ENCODE results near the gene AGBL1. TPM values are rescaled to one million over a fixed set of nuclear protein-coding genes. Genes with fewer than 3 reads are reported as not detected.
"Not testable (repeated sequence)": the region's sequence is repeated elsewhere in the genome, so short reads cannot be mapped to it uniquely, and the experiment has no call there.

AGBL1 gene
- total RNA-seq, 1 donor, result under 0.01 TPM

DNA sequence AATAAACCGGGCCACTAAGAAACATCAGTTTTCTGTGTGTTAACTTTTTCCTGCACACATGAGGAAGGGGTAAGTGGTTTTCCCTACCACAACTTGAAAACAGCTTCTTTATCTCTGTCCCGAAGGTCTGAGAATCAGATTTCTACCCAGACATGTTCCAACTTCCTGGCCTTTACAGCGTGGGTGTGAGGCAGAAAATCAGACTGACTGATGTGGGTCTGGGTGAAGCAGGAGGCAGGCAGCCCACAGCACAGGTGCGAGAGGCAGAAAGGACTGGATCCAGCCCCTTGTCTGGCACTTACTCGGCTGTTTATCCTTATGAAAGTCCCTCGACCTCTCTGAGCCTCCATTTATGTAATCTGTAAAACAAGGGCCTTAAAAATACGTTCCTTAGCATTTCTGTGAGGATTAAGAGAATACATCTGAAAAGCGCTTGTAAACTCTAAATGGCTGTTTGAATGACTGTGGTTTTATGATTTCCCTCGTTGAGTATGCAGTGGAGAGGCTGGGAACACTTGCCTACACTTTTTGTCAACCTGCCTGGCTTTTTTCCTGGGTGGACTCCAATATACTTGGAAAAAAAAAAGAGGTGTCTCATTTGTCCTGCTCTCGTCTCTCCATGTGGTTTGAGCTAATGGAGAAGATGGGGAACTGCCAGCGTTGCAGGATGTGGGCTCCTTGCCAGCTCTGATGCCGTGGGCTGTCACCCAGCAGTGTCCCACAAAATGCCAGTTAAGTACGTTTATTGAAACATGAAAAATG lies 3.1 kb downstream of the AGBL1 start:
- DNase-seq (ENCODE audit: low read depth in 2 of 3, low spot score in 2 of 3), result peak in 2 of 3 donors; percentile 6 to 19

DNA sequence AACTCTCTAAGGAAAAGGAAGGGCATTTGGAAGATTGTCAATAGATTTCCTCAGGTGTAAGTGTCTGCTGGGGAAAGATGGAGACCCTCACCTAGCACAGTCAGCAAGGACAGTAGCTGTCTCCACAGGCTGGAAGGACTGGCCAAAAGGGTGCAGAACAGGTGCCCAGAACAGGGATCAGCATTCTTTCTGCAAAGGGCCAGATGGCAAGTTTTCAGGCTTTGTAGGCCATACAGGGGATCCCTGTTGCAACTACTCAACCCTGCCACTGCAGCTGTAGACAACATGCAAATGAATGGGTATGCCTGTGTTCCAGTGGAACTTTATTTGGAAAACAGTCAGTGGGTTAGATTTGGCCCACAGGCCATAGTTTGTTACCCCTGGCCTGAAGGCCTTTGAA lies 8.1 kb downstream of the AGBL1 start:
- no peak for DNase-seq (ENCODE audit: low read depth in 2 of 3, low spot score in 2 of 3)

DNA sequence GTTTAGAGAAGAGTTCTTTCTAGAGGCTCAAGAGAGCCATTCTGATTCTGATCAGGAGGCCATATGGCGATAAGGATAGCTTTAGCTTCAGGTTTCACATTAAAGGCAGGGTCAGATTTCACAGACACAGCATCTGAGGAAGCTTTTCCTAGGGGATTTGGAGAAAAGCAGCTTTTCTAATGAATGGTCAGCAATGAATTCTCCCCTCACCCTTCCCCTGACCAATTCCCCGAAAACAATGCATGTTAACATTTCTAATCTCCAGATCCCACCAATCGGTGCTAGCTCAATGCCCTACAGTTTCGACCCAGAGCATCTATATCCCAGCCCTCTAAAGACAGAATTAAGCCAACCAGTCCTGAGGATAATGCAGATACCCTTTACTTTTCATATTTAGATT lies 9.8 kb downstream of the AGBL1 start:
- no peak for DNase-seq (ENCODE audit: low read depth in 2 of 3, low spot score in 2 of 3)

DNA sequence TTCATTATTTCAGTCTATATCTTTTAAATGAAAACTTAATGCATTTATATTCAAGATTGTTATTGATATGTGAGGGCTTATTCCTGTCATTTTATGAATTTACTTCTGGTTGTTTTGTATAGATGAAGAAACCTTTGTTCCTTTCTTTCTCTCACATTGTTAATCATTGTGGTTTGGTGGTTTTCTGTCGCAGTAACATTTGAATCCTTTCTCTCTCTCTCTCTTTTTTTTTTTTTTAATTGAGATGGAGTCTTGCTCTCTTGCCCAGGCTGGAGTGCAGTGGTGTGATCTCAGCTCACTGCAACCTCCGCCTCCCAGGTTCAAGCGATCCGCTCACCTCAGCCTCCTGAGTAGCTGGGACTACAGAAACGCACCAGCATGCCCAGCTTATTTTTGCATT lies 22.1 kb downstream of the AGBL1 start:
- DNase-seq (ENCODE audit: low read depth in 2 of 3, low spot score in 2 of 3), result no peak

DNA sequence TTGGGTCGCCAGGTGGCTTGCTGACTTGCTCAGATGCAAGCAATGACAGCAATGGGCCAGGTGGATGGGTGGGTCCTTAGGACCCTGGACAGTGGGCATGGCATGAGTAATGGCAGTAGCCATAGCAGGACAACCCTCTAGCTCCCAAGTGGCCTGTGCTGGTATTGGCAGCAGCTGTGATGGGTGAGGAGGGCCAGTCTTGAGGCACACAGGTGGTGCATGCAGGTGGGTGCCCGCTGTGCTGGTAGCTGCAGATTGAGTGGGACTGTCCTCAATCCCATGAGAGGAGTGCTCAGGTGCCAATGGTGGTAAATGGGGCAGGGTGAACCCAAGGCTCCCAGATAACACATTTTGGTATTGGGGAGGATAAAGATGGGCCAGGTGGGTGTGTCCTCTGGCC lies 24.2 kb downstream of the AGBL1 start:
- DNase-seq (ENCODE audit: low read depth in 2 of 3, low spot score in 2 of 3), result no peak

DNA sequence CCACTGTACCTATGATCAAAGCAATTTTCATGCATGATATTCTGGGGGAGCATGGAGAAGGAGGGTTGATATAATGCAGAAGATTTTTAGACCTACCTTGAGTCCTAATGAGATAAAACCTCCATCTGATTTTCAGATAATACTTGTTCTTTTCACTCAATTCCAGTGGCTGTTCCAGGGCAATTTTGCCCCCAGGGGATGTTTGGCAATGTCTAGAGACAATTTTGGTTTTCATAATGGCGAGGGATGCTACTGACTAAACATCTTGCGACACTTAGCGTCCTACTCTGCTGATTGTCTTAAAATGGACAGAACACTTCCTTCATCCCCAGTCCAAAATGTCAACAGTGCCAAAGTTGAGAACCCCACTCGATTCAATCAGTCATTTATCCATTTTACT lies 26.6 kb downstream of the AGBL1 start:
- no peak for DNase-seq (ENCODE audit: low read depth in 2 of 3, low spot score in 2 of 3)

DNA sequence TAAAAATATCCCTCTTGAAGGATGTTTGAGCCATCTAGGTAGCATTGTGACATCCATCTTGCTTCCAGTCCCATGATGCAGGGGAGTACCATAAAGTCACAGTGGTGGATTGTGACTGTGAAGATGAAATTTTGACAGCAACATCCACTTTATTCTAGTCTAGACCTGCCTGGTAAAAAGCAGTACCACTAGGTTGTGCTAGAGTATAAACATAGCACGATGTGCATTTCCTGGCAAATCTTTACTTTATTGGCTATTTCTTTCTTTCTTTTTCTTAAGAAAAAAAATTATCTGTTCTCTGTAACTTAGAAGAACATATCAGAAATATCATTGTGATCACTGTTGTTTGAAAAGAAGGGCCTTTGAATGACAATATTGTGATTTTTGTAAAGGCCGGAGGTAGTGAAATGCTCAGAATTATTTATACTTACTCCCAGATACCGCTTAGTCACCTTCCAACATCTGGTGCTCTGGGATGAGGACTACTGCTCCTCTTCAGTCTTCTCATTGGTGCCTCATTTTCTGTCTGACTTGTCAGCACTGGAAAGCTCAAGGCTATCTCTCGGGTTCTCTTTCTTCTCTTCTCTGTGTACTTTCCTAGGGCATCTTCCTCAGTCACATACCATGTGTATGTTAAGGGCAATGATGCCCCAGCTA lies 35.6 kb downstream of the AGBL1 start:
- DNase-seq (ENCODE audit: low read depth in 2 of 3, low spot score in 2 of 3), result no peak

DNA sequence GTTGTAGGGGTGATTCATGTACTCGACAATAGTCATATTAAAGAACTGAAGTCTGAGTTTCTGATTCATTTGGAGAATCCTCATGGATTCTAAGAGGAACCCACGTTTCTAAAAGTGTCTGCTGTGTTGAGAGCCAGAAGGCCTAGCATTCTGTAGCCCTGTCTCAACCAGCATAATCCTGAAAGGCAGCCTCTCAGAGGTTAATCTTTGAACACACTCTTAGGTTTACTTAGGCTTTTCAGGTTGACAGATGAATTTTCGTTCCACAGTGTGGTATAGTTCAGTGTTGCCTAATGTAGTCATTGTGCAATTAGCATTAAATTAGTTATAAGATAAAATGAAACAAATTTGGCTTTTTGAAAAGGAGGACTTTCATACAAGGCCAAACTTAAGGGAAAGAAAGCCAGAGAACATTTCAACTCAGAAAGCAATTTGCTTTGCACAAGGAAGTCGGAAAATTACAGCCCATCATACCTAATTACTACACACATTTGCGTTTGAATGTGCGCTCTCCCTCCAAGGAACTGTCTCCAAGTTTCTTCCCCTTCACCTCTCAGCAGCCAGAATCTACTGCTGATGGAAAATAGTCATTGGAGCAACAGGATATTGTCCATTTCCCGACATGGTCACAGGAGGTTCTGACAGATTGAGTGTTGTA lies 42.0 kb downstream of the AGBL1 start:
- DNase-seq (ENCODE audit: low read depth in 2 of 3, low spot score in 2 of 3), result no peak

DNA sequence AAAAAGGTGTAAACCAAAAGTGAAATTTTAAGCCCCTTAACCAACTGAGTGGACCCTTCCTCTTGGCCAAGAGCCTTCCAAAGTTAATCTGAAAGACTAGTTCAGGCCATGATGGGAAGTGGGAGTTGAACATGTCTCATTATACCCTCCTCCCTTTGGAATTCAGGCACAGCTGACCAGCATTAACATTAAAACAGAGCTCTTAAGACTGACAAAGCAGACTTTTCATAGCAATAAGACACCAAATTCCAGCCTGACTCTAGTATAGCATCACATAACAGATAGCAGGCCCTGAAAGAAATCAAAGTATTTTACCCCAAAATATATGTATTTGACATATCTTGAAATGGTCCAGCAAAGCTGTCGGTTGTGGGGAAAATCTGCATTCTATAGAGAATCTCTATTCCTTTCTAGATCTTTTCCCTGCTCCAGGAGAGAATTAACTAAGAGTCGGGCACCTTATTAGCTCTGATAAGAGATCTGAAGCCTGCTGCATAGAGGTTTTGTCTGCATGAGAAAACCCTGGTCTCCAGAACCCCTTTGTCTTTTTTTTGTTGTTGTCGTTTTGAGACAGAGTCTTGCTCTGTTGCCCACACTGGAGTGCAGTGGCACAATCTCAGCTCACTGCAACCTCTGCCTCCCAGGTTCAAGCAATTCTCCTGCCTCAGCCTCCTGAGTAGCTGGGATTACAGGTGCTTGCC lies 43.2 kb downstream of the AGBL1 start:
- not testable (repeated sequence) for DNase-seq (ENCODE audit: low read depth in 2 of 3, low spot score in 2 of 3)

DNA sequence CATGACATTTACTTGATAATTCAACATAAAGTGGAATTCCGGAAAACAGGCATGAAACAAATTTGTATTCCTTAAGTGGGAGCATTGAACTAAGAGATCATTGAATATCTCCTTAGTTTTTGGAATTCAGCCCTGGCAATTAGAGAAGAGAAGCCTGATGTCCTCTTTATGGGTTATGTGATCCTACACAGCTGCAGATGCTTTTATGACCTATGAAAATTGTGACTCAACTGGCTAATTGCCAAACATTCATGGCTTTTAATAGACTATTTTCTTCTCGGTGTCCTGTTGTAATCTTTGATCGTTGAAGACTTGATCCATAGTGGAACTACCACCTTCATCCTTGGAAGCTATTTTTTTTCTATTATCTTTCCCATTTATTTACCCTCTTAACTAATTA lies 46.1 kb downstream of the AGBL1 start:
- DNase-seq (ENCODE audit: low read depth in 2 of 3, low spot score in 2 of 3), result no peak

DNA sequence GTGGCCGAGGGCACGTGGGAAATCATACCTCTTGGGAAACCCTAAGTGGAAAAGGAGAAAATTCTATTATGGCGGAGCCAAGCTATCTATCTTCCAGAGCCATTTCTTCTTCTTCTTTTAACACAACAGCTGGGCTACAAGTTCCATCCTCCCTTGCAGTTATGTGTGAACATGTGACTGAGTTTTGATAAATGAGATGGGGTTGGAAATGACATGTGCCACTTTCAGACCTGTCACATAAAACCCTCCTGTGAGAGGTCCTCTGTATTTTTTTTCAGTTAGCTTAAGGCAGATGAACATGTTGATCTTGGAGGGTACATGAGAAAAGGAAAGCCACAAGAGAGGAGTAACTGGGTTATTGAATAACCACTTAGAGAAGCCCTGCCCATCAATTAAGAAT lies 47.9 kb downstream of the AGBL1 start:
- no peak for DNase-seq (ENCODE audit: low read depth in 2 of 3, low spot score in 2 of 3)

DNA sequence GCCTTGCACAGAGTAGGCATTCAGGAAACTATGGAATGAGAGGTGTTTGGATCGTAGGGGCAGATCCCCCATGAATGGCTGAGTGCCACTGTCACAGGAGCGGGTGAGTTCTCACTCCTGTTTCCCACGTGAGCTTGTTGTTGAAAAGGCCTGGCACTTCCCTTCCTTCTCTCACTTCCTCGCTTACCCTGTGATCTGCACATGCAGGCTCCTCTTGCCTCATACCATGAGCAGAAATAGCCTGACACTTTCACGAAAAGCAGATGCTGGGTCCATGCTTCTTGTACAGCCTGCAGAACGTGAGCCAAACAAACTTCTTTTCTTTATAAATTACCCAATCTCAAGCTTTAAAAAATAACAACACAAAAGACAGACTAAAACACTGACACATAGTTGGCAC lies 55.4 kb downstream of the AGBL1 start:
- no peak for DNase-seq (ENCODE audit: low read depth in 2 of 3, low spot score in 2 of 3)

DNA sequence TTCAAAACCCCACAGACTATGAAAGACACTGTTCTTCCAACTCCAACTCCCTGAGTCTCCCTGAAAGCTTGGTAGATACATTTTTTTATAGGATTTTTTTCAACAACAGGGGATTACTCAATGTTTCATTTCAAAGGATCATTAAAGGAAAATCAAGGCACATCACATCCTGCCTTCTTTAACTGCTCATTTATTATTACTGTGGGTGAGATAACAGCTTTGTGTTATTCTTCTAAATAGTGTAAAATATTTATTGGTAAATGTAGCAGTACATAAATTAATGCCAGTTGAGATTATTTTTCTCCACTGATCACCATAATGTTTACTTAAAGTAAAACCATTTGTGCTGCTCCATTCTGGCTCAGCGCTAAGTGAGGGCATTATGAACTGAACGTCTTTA lies 57.2 kb downstream of the AGBL1 start:
- DNase-seq (ENCODE audit: low read depth in 2 of 3, low spot score in 2 of 3), result no peak

DNA sequence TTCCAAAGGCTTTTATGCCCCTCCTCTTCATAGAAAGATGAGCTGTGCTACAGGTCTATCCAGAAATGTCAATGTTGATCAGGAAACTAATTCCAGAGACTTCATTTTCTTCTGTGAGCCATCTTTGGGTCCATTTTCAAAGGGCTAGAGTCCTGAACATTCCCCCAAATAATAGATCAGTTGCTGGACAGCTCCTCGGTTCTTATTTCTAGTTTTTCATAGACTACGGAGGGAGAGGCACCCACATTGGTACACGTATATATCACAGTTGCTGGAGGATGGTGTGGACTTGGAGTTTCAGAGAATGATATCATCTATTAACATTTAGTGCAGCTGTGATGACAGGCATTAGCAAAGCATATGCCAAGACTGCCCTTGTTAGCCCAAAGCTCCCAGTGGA lies 59.1 kb downstream of the AGBL1 start:
- DNase-seq (ENCODE audit: low read depth in 2 of 3, low spot score in 2 of 3), result no peak

DNA sequence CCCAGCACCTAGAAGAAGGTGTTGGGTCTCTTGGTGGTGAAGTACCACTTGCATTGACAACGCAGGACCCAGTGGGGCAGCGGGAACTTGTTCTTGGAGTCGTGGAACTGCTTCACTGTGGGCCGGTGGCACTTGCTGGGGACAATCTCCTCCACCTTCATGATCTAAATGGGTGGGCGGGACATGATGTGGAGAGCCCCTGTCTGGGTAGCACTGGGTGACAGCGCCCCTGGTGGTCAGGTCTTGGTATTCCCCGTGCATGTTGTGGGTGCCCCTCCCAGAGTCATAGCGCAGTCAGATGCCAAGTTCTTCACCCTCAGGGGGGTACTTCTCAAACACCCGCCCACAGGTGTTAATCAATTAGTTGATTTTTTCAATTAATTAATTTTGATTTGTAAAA lies 60.2 kb downstream of the AGBL1 start:
- DNase-seq (ENCODE audit: low read depth in 2 of 3, low spot score in 2 of 3), result no peak

DNA sequence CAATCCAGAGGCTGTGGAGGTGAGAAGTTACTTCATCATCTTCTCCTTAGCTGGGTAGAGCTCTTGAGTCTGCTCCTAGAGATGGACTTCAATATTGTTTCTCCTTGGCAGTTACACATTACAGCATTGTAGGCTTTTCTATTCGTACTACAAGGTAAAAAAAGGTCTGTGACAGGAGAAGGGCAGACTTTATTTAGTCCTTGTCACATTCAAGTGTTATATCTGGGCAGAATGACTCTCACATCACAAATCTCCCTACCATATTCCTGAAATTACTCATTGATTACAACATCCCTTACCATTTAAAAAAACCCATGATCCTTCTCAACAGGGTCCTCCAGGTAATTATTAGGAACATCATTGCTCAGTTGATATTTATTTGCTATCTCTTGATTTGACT lies 75.0 kb downstream of the AGBL1 start:
- no peak for DNase-seq (ENCODE audit: low read depth in 2 of 3, low spot score in 2 of 3)

DNA sequence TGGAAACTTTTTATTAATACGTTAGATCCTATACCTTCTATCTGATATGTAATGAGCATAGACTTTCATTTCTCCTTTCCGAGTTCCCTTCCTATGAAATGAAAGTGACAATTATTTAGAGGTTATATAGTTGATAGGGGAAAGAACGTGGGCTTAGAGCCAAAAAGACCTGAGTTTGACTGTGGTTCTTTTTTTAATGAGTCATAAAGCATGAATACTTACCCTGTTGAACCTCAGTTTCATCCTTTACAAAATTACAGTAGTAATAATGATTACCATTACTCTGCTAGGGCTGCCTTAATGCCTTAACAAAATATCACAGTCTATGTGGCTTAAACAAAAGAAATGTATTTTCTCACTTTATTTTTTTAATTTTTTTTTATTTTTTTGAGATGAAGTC lies 75.9 kb downstream of the AGBL1 start:
- DNase-seq (ENCODE audit: low read depth in 2 of 3, low spot score in 2 of 3), result no peak

DNA sequence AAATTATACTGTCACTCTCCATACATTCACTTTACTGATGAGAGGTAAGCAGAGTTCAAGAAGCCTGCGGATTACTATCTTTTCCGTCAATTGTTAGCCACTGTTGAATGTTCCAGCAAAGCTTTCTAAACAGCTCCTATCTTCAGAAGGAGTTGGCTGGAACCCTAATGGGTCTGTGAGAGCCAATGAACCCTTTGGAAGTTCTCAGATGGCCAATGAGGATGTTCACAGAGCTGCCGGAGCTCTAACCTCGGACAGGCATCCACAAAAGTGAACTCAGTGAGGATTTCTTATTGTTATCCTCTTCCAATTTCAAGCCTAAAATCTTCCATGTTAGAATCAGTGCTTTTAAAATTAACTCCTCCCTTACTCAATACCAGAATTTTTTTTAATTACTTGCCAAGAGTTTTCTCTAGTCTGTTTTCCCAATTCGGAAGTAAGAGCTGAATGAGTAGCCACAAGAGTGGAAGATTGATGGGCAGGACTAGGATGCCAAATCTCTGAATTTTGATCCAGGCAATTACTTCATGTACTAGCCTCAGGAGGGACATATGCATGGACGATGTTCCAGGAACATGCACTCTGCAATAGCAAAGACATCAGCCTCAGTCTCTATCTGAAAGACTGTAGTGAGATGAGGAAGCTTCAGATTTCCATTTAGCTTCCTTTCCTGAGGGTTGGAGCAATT lies 78.1 kb downstream of the AGBL1 start:
- no peak for DNase-seq (ENCODE audit: low read depth in 2 of 3, low spot score in 2 of 3)

DNA sequence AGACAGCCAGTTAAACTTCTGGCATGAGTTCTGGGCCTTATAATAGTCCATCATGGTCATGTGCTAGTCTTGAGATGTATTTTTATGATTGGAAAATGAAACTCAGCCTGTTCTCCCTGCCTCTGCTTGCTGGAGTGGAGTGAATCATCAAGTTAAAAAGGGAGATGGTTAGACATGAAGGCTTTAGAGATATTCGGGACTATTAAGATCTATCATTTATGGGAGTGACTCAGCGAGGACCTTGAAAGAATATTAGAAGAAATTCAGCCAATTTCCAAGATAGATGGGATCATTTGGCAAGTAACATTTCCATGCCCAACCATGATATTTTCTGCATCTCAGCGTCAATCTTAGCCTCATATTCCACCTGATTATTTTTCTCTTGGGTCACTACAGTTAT lies 79.8 kb downstream of the AGBL1 start:
- no peak for DNase-seq (ENCODE audit: low read depth in 2 of 3, low spot score in 2 of 3)

DNA sequence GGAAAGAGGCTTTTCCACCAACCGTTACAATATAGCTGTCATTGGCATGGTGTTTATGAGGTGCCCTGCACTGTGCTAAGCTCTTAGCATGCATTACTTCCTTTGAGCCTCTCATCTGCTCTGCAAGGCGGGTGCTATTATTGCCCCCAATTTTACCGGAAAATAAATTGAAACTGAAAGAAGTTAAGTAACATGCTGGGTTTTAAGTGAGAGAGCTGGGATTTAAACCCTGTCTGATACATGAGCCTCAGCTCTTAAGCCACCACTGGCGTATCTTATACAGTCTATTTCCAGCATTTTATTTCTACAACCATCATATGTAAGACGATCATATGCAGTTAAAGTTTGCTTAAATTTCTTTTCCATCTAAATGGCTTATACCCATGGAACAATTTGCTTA lies 81.6 kb downstream of the AGBL1 start:
- DNase-seq (ENCODE audit: low read depth in 2 of 3, low spot score in 2 of 3), result no peak

DNA sequence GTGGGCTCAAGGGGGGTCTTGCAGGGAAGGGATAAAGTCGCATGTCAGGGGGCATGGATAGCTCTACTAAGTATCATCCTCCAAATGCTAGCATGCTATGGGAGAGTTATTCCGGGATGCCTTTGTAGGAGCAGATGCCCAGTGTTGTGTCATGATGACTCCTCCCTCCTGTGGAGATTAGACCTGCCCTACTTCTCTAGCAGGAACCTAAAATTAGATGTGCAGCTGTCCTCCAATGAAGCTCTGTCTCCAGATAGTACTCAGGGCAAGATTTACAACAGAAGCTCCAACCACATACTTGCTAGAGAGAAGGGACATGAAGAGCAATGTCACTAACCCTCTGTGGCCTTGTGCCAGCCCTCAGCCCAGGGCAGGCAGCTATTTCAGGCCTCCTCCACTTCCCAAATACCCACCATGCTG lies 82.5 kb downstream of the AGBL1 start:
- DNase-seq (ENCODE audit: low read depth in 2 of 3, low spot score in 2 of 3), result no peak

All from hematopoietic multipotent progenitor cell (in vitro differentiated cells).